Measurements from ENCODE around the gene SESTD1. TPM values are rescaled to one million over a fixed set of nuclear protein-coding genes. Genes with fewer than 3 reads are reported as not detected.

The SESTD1 gene
- total and polyA plus RNA-seq, 2 of the 8 experiments (the other 6 are each of a cell fraction or from before 2014, with no cell fraction given) = 5.2 to 49.6 TPM

DNA sequence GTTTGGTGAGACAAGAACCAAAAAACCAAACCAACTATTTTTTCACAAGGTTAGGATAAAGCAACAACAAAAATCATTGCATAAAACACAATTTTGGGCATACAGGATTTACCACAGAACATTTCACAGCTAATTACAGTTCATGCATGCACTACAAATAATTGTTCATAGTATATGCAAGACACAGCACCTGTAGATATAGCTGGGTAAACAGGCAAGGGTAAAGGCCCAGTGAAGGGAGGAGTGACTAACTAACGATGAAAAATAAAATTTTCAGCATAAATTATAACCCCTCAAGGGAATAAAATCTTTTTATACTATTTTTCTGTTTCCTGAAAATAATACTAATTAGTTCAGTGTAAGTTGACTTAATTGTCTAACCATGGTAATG is 141.4 kb downstream of the SESTD1 start (continued):
- no peak for TF ChIP-seq TCF12 (IDR thresholded peaks at IDR 0.05; ENCODE audit: low read depth, low read length)
- TF ChIP-seq EZH2 (IDR thresholded peaks at IDR 0.05; ENCODE audit: low read depth, low read length, severe bottlenecking) = no peak
- TF ChIP-seq NRF1 (IDR thresholded peaks at IDR 0.05; ENCODE audit: low read depth, low read length) = no peak
